H7 (cell line): ENCODE measurements around the gene MRGPRX2. TPM values are rescaled to one million over a fixed set of nuclear protein-coding genes. Genes with fewer than 3 reads are reported as not detected.

Experiments used
- DNase-seq: peaks from one replicate; pipeline ENCODE4 v3.0.0; 2012
- H3K27me3 ChIP-seq: 2 replicates; pipeline ENCODE4 v1.6.0; 2011; ENCODE audit warnings: mild to moderate bottlenecking, low read length; ENCODE audit not compliant: control insufficient read depth, insufficient read depth
- H3K36me3 ChIP-seq: replicated peaks from 2 replicates; pipeline ENCODE4 v1.5.1; 2011; ENCODE audit warnings: low read length; ENCODE audit not compliant: control insufficient read depth, insufficient read depth
- H3K4me3 ChIP-seq: 2 replicates; pipeline ENCODE4 v1.5.1; 2011; ENCODE audit warnings: low read depth, mild to moderate bottlenecking, control low read depth, low read length, moderate library complexity; ENCODE audit not compliant: insufficient read depth
- total RNA-seq: library from RNA; depleted of rRNA; stranded (reverse); fragments of >200 nt; shearing (Covaris generic); gene quantifications from 2 replicates; pipeline ENCODE4 v1.2.3, GENCODE V29; 2014; rRNA removed

MRGPRX2 gene
- total RNA-seq: not detected in 2 replicates

DNA sequence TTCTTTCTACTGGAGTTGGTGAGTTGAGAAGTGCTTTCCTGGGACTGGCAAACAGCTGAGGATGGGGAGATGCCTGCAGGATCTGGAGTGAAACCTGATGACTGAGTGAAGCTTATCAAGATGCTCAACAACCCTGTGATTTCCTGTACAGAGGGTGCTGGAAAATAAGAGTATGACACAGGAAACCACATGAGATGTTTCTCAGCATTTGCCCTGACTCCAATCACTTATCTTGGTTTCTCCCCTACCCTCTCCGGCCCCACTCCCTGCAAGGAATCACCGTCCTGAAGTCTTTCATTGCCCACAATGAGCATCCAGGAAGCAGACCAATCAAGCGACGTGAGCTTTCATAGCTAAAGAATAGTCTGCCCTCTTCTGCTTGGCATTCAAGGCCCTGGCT is at the start of gene MRGPRX2:
Gene MRGPRX2, minus strand, starts transcription at position 89 of the 400 bp plus-strand sequence. CDS start 4,315 bp downstream, outside the sequence.
- H3K36me3 ChIP-seq: no peaks in the 10 kb centered on the region
- H3K4me3 ChIP-seq: no peak within 1 kb of the TSS
- DNase-seq: no peak
- no peaks in the 10 kb centered on the region for H3K27me3 ChIP-seq

- H3K4me3 ChIP-seq: no peak overlapping the region
- no peaks in the 10 kb centered on the region for H3K27me3 ChIP-seq
- DNase-seq: no peak
- no peaks in the 10 kb centered on the region for H3K36me3 ChIP-seq
Measured at GRCh38 chr11:19110295-19110694, 49.8 kb upstream of the MRGPRX2 start.

GRCh38 chr11:19107125-19107524 is 46.6 kb upstream of the MRGPRX2 start:
- no peak for DNase-seq
- H3K4me3 ChIP-seq: no peak overlapping the region
- H3K27me3 ChIP-seq: no peaks in the 10 kb centered on the region
- no peaks in the 10 kb centered on the region for H3K36me3 ChIP-seq

DNA sequence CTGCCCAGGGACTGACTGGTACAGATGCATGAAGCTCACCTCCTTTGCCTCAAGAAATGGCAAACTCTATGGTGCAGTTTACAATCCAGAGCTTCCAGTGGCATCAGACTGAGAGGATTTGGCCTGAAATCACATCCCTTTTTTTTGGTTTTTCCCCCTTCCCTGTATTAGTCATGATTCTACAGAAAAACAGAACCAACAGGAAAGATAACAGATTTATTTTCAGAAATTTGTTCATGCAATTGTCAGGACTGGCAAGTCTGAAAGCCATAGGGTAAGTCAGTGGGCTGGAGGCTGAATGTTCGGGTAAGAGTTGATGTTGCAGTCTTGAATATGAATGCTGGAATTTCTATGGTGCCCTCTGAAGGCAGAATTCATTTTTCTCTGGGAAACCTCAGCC is 44.5 kb upstream of the MRGPRX2 start:
- no peak overlapping the region for H3K4me3 ChIP-seq
- H3K36me3 ChIP-seq: no peaks in the 10 kb centered on the region
- DNase-seq: no peak
- H3K27me3 ChIP-seq: no peaks in the 10 kb centered on the region

DNA sequence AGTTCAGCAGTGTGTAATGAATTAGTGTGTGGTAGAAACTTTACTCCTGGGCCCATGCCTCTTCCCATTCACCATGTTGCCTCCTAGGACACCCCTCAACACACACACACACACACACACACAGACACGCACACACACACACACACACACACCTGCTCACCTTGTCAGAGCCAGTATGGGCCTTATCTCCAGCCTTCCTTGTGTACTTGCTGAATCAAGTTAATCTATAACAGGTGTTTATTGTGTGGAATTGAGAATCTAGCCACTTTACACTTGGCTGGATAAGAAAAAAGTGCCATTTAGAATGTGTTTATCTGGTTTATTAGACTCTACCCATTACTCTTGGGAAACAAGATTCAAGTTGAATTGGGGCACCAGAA is 42.0 kb upstream of the MRGPRX2 start:
- no peak for DNase-seq
- Histone ChIP-seq H3K4me3 (no peak overlapping the region), H3K27me3 (no peaks in the 10 kb centered on the region), H3K36me3 (no peaks in the 10 kb centered on the region)

GRCh38 chr11:19101796-19102520 is 41.4 kb upstream of the MRGPRX2 start:
- H3K27me3 ChIP-seq: no peaks in the 10 kb centered on the region
- no peak overlapping the region for H3K4me3 ChIP-seq
- no peak for DNase-seq
- H3K36me3 ChIP-seq: no peaks in the 10 kb centered on the region

DNA sequence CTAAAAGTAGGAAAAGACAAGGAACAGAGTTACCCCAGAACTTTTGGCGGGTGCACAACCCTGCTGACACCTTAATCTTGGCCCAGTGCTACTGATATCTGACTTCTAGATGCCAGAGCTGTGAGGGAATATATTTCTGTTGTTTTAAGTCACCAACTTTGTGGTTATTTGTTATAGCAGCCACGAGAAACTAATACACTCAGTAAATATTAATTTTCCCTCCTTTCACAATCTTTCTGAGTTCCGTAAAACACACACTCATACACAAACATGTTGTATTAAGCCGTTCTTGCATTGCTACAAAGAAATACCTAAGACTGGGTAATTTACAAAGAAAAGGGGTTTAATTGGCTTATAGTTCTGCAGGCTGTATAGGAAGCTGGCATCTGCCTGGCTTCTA is 40.4 kb upstream of the MRGPRX2 start:
- Histone ChIP-seq H3K36me3 (no peaks in the 10 kb centered on the region), H3K4me3 (no peak overlapping the region), H3K27me3 (no peaks in the 10 kb centered on the region; the same call in 1 of the 2 replicates)
- no peak for DNase-seq

GRCh38 chr11:19099093-19099492 is 38.6 kb upstream of the MRGPRX2 start:
- no peaks in the 10 kb centered on the region for H3K36me3 ChIP-seq
- no peaks in the 10 kb centered on the region; the same call in 1 of the 2 replicates for H3K27me3 ChIP-seq
- H3K4me3 ChIP-seq: no peak overlapping the region
- no peak for DNase-seq

GRCh38 chr11:19094859-19095258 is 34.3 kb upstream of the MRGPRX2 start:
- no peak for DNase-seq
- no peaks in the 10 kb centered on the region; the same call in 1 of the 2 replicates for H3K27me3 ChIP-seq
- H3K36me3 ChIP-seq: no peaks in the 10 kb centered on the region
- H3K4me3 ChIP-seq: no peak overlapping the region

DNA sequence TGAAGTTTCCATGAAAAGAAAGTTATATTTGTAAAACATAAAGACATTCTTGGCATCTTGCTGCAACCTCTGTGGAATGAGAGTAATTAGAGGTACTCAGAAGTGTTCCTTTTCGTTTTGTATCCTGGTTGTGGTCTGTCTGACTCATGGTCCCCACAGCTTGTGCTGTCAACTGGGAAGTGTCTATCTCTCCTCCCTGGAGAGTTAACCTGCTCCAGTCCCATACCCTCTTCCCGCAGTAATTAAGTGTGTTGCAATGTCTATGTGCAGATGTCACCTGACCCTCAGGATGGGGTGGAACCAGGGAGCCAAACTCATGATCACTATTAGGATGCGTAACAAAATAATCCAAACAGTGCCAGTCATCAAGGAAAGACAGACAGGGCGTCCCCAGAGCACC is 33.5 kb upstream of the MRGPRX2 start:
- Histone ChIP-seq H3K4me3 (no peak overlapping the region), H3K36me3 (no peaks in the 10 kb centered on the region)
- DNase-seq: no peak

GRCh38 chr11:19092850-19093249 is 32.3 kb upstream of the MRGPRX2 start:
- no peak overlapping the region for H3K4me3 ChIP-seq
- no peaks in the 10 kb centered on the region; the same call in 1 of the 2 replicates for H3K27me3 ChIP-seq
- no peak for DNase-seq

More for the DNA sequence above, 33.5 kb upstream of the MRGPRX2 start:
- H3K27me3 ChIP-seq: no peaks in the 10 kb centered on the region; the same call in 1 of the 2 replicates

GRCh38 chr11:19092342-19092741 is 31.8 kb upstream of the MRGPRX2 start:
- Histone ChIP-seq H3K4me3 (no peak overlapping the region), H3K36me3 (no peaks in the 10 kb centered on the region), H3K27me3 (no peaks in the 10 kb centered on the region; the same call in 1 of the 2 replicates)
- no peak for DNase-seq

More at GRCh38 chr11:19092850-19093249, 32.3 kb upstream of the MRGPRX2 start:
- no peaks in the 10 kb centered on the region for H3K36me3 ChIP-seq

DNA sequence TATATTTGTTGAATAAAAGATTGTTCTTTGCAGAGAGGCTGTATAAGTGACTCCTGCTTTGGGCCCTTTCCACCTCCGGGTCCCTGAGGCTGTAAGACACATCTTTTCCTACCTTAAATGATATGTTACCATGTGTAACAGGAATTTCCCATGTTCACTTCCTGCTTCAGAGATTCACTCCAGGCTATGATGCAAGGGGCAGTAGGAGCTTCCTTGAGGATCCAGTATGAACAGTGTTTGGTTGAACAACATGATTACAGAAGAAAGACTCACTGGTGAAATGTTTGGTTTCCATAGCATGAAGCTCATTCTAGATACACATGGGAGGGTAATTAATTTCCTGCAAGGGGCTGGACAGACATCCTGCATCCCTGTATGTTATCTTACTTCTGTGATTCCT is 30.8 kb upstream of the MRGPRX2 start:
- DNase-seq: no peak
- Histone ChIP-seq H3K36me3 (no peaks in the 10 kb centered on the region), H3K27me3 (no peaks in the 10 kb centered on the region), H3K4me3 (no peak overlapping the region)

DNA sequence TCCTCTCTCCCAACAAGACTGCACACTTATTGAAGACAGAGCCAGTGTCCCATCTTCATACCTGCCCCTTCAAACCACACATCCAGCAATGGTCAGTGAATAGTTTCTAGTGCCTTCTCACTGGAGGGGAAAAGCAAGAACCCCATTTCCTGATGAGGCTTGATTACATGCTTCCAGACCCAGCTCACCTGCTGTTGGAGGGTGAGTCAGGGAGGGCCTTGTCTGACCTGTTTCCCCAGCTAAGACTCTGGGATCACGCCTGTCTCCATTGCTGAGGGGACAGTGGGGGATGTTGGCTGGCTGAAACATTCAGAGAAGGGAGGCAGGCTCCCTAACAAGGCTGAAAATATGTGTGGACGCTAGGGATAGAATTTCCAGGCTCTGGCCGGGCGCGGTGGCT is 28.9 kb upstream of the MRGPRX2 start:
- Histone ChIP-seq H3K36me3 (no peaks in the 10 kb centered on the region), H3K27me3 (no peaks in the 10 kb centered on the region), H3K4me3 (no peak overlapping the region)
- DNase-seq: no peak

DNA sequence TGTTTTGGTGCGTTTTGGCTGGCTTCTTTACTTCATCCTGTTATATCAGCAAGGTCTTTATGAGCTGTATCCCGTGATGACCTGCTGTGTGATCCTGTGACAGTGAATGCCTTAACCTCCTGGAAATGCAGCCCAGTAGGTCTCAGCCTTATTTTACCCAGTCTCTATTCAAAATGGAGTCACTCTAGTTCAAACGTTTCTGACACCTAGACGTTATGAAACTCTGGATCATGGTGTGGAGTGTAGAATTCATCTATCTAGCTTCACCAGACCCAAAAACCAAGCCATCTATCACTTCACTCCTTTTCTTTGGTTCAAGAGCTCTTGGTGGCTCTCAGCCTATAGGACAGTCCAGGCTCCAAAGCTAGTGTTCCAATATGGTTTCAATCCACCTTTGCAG is 28.3 kb upstream of the MRGPRX2 start:
- H3K36me3 ChIP-seq: no peaks in the 10 kb centered on the region
- H3K27me3 ChIP-seq: no peaks in the 10 kb centered on the region
- H3K4me3 ChIP-seq: no peak overlapping the region
- DNase-seq: no peak
